RWPE2 (cell line): ENCODE measurements around the gene SLBP.

Experiments used
- ATAC-seq: fragments of 200-7000 bp; cut with Tn5 transposase; 3 replicates; pipeline ENCODE4 v1.9.1; 2021; ENCODE audit warnings: low read depth
- DNase-seq: peaks from one replicate; pipeline ENCODE4 v3.0.0-alpha.2; 2020; ENCODE audit warnings: low spot score
- H3K27ac ChIP-seq: fragments of 450-650 bp; 2 replicates; pipeline ENCODE4 v1.5.1; 2017; ENCODE audit warnings: mild to moderate bottlenecking; ENCODE audit not compliant: poor library complexity, severe bottlenecking
- H3K27me3 ChIP-seq: fragments of 250-450 bp; sonication (Bioruptor Pico); 2 replicates; pipeline ENCODE4 v1.5.1; 2021; ENCODE audit warnings: mild to moderate bottlenecking, moderate library complexity; ENCODE audit not compliant: insufficient read depth, poor library complexity, severe bottlenecking
- H3K36me3 ChIP-seq: fragments of 250-450 bp; sonication (Bioruptor Pico); 2 replicates; pipeline ENCODE4 v1.5.1; 2020; ENCODE audit warnings: low read depth, mild to moderate bottlenecking, moderate library complexity
- H3K4me1 ChIP-seq: fragments of 250-450 bp; sonication (Bioruptor Pico); 2 replicates; pipeline ENCODE4 v1.5.1; 2021; ENCODE audit warnings: mild to moderate bottlenecking, moderate library complexity; ENCODE audit not compliant: insufficient read depth, poor library complexity, severe bottlenecking
- H3K4me3 ChIP-seq: fragments of 250-450 bp; sonication (Bioruptor Pico); 2 replicates; pipeline ENCODE4 v1.5.1; 2021; ENCODE audit warnings: mild to moderate bottlenecking, moderate library complexity; ENCODE audit not compliant: severe bottlenecking
- H3K9me3 ChIP-seq: fragments of 250-450 bp; sonication (Bioruptor Pico); 2 replicates; pipeline ENCODE4 v1.5.1; 2021; ENCODE audit warnings: mild to moderate bottlenecking, moderate library complexity; ENCODE audit not compliant: severe bottlenecking
- TF ChIP-seq, protein P1 (sequence below): fragments of 450-650 bp; IDR thresholded peaks from one replicate; pipeline ENCODE4 v1.5.1; 2017; ENCODE audit warnings: mild to moderate bottlenecking, moderate library complexity; ENCODE audit not compliant: poor library complexity, severe bottlenecking

The SLBP gene

GRCh38 chr4:1690698-1691097, 21.4 kb downstream of the SLBP start:
- Histone ChIP-seq H3K9me3 (no peaks in the 10 kb centered on the region), H3K27ac (no peak overlapping the region), H3K4me1 (no peaks in the 10 kb centered on the region), H3K36me3 (peaks cover 56% of the 10 kb centered on the region), H3K27me3 (no peaks in the 10 kb centered on the region), H3K4me3 (no peak overlapping the region)
- DNase-seq (no peak), ATAC-seq (no peak)
- TF ChIP-seq, protein P1, sequence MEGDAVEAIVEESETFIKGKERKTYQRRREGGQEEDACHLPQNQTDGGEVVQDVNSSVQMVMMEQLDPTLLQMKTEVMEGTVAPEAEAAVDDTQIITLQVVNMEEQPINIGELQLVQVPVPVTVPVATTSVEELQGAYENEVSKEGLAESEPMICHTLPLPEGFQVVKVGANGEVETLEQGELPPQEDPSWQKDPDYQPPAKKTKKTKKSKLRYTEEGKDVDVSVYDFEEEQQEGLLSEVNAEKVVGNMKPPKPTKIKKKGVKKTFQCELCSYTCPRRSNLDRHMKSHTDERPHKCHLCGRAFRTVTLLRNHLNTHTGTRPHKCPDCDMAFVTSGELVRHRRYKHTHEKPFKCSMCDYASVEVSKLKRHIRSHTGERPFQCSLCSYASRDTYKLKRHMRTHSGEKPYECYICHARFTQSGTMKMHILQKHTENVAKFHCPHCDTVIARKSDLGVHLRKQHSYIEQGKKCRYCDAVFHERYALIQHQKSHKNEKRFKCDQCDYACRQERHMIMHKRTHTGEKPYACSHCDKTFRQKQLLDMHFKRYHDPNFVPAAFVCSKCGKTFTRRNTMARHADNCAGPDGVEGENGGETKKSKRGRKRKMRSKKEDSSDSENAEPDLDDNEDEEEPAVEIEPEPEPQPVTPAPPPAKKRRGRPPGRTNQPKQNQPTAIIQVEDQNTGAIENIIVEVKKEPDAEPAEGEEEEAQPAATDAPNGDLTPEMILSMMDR: no peak

DNA sequence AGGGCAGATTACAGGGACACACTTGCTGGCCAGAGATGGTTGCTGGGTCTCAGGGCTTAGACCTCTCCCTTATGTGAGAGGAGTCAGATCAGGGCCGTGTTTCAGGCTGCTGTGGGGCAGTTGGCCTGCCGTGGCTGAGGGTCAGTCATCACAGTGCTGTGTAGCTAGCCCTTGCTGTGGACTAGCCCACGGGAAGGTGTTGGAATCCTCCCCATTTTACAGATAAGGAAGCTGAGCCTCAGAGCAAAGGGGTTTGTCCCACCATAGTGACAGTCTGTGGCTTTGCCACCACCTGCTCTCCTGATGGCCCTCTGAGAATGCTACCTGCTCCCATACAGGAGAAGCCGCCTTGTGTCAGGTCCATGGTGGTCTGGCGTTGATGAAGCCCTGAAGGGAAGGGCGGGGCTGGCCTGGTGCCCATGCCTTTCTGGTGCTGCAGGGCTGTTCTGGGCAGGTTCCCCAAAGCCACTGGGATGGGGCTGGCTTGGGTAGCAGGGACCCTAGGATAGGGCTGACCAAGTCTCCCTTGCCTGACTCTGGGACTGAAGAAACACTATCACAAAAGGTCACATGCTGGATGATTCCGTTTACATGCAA, 25.6 kb downstream of the SLBP start:
- no peak overlapping the region for H3K27ac ChIP-seq
- H3K4me3 ChIP-seq: no peak overlapping the region
- DNase-seq (no peak), ATAC-seq (no peak)
- no peaks in the 10 kb centered on the region for H3K9me3 ChIP-seq
- H3K4me1 ChIP-seq: peaks cover 2% of the 10 kb centered on the region
- H3K27me3 ChIP-seq: no peaks in the 10 kb centered on the region
- TF ChIP-seq, protein P1: no peak
- peaks cover 15% of the 10 kb centered on the region for H3K36me3 ChIP-seq

GRCh38 chr4:1685235-1686150, 26.6 kb downstream of the SLBP start:
- ATAC-seq: no peak
- H3K4me1 ChIP-seq: peaks cover 2% of the 10 kb centered on the region
- DNase-seq: no peak
- H3K36me3 ChIP-seq: peaks cover 7% of the 10 kb centered on the region
- TF ChIP-seq, protein P1: no peak
- H3K27ac ChIP-seq: peak overlapping the region; percentile 59
- no peaks in the 10 kb centered on the region for H3K27me3 ChIP-seq
- H3K9me3 ChIP-seq: no peaks in the 10 kb centered on the region
- H3K4me3 ChIP-seq: peak overlapping the region; percentile 54

DNA sequence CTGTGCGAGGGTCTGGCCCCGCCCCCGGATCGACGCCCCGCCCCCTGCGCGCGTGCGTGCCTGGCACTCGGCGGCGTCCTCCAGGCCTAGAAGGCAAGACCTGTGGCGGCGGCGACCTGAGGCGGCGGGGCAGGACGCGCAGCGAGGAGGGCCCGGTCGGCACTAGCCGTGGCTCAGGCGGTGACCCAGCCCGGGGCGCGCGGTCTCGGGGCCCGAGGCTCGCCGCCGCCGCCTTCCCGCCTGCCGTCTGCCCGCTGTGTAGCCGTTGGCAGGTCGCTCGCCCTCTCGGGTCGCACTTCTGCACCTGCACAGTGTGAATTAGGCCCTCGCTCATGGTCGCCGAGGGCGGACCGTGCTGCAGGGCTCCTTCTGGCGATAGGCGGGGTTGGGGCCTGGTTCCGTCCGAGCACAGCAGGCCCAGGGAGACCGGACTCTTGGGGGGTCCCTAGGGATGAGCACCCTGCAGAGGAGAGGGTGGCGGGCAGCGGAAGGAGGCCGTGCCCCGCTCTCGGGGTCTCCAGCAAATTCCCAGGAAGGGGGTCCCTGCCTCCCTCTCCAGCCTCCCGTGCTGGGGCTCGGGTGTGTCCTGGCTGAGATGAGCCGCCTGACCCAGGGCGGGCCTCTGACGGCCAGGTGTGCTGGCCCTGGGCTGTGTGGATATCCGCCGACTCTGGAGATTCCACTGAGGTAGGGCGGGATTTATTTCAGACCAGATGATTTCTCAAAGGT, 27.4 kb downstream of the SLBP start:
- peak overlapping the region; percentile 54 for H3K4me3 ChIP-seq

More for the DNA sequence above, 27.4 kb downstream of the SLBP start:
- Histone ChIP-seq H3K4me1 (peaks cover 2% of the 10 kb centered on the region), H3K9me3 (no peaks in the 10 kb centered on the region), H3K36me3 (no peaks in the 10 kb centered on the region; the same call in 1 of the 2 replicates), H3K27ac (peak overlapping the region; percentile 59), H3K27me3 (no peaks in the 10 kb centered on the region)
- ATAC-seq (peak; percentile 35), DNase-seq (no peak)
- TF ChIP-seq, protein P1: no peak
